Mesodermal cell (in vitro differentiated cells): Measurements from ENCODE around the gene FPR1.

Source experiments
- H3K27ac ChIP-seq: 2 replicates; pipeline ENCODE4 v1.7.0; 2013; ENCODE audit warnings: mild to moderate bottlenecking, low read depth, low read length, moderate library complexity; ENCODE audit not compliant: severe bottlenecking
- H3K36me3 ChIP-seq: 2 replicates; pipeline ENCODE4 v1.7.1; 2013; ENCODE audit warnings: mild to moderate bottlenecking, low read length, moderate library complexity; ENCODE audit not compliant: control insufficient read depth, insufficient read depth
- H3K4me1 ChIP-seq: one replicate; pipeline ENCODE4 v1.7.1; 2013; ENCODE audit warnings: mild to moderate bottlenecking, low read length; ENCODE audit not compliant: insufficient read depth, control insufficient read depth, poor library complexity, severe bottlenecking
- H3K4me3 ChIP-seq: 2 replicates; pipeline ENCODE4 v1.7.0; 2013; ENCODE audit warnings: low read length, control low read depth, mild to moderate bottlenecking; ENCODE audit not compliant: insufficient read depth, poor library complexity, severe bottlenecking; ENCODE audit errors: extremely low read depth
- H3K9me3 ChIP-seq: 2 replicates; pipeline ENCODE4 v1.7.1; 2013; ENCODE audit warnings: mild to moderate bottlenecking, low read length, moderate library complexity; ENCODE audit not compliant: control insufficient read depth
- WGBS, 2 experiments: methylation state at CpG; one replicate each; pipeline ENCODE4 v1.1.5; 2013; ENCODE audit warnings: missing lambda C conversion rate in 2 of 2; ENCODE audit not compliant: insufficient coverage in 2 of 2; 5-methylcytosine and 5-hydroxymethylcytosine counted together

FPR1 gene

GRCh38 chr19:51789061-51789795 is 37.5 kb upstream of the FPR1 start:
- H3K27ac ChIP-seq: no peak overlapping the region
- H3K4me3 ChIP-seq: no peak overlapping the region
- H3K9me3 ChIP-seq: peaks cover 16% of the 10 kb centered on the region
- 72 to 86% methylated on average over 4 to 6 of the region's 6 CpGs for WGBS, 2 experiments
- H3K4me1 ChIP-seq: no peaks in the 10 kb centered on the region
- no peaks in the 10 kb centered on the region for H3K36me3 ChIP-seq

- no CpG with 5 or more reads among the region's 2 CpGs for WGBS, 2 experiments
- H3K36me3 ChIP-seq: no peaks in the 10 kb centered on the region
- H3K9me3 ChIP-seq: peaks cover 11% of the 10 kb centered on the region
- H3K4me1 ChIP-seq: no peaks in the 10 kb centered on the region
- no peak overlapping the region for H3K4me3 ChIP-seq
- H3K27ac ChIP-seq: no peak overlapping the region
These were observed 36.4 kb upstream of the FPR1 start for GRCh38 chr19:51788029-51788428.

GRCh38 chr19:51786646-51787494 is 35.2 kb upstream of the FPR1 start:
- H3K4me1 ChIP-seq: no peaks in the 10 kb centered on the region
- 61 to 77% methylated on average over 2 to 5 of the region's 6 CpGs for WGBS, 2 experiments

GRCh38 chr19:51784922-51785690 is 33.4 kb upstream of the FPR1 start:
- Histone ChIP-seq H3K4me3 (no peak overlapping the region), H3K4me1 (no peaks in the 10 kb centered on the region), H3K27ac (no peak overlapping the region), H3K36me3 (no peaks in the 10 kb centered on the region), H3K9me3 (peaks cover 6% of the 10 kb centered on the region)
- 72 to 90% methylated on average over 4 to 5 of the region's 6 CpGs for WGBS, 2 experiments

More at GRCh38 chr19:51786646-51787494, 35.2 kb upstream of the FPR1 start:
- no peak overlapping the region for H3K27ac ChIP-seq
- H3K9me3 ChIP-seq: peaks cover 7% of the 10 kb centered on the region
- no peak overlapping the region for H3K4me3 ChIP-seq
- H3K36me3 ChIP-seq: no peaks in the 10 kb centered on the region

- no peak overlapping the region for H3K4me3 ChIP-seq
- no peak overlapping the region for H3K27ac ChIP-seq
- H3K4me1 ChIP-seq: no peaks in the 10 kb centered on the region
- H3K9me3 ChIP-seq: peaks cover 6% of the 10 kb centered on the region
- no peaks in the 10 kb centered on the region for H3K36me3 ChIP-seq
- 78 to 81% methylated on average over 2 to 3 of the region's 6 CpGs for WGBS, 2 experiments
These were observed 32.6 kb upstream of the FPR1 start for GRCh38 chr19:51784109-51784785.

GRCh38 chr19:51783372-51783771 is 31.7 kb upstream of the FPR1 start:
- WGBS, 2 experiments: 22 to 25% methylated on average over 3 of the region's 3 CpGs
- no peaks in the 10 kb centered on the region for H3K9me3 ChIP-seq
- no peaks in the 10 kb centered on the region for H3K36me3 ChIP-seq
- no peaks in the 10 kb centered on the region for H3K4me1 ChIP-seq
- H3K4me3 ChIP-seq: no peak overlapping the region
- no peak overlapping the region for H3K27ac ChIP-seq

GRCh38 chr19:51781999-51782398 is 30.3 kb upstream of the FPR1 start:
- no peak overlapping the region for H3K27ac ChIP-seq
- no peak overlapping the region for H3K4me3 ChIP-seq
- WGBS, 2 experiments: 62 to 74% methylated on average over 2 to 3 of the region's 3 CpGs
- H3K4me1 ChIP-seq: no peaks in the 10 kb centered on the region
- H3K36me3 ChIP-seq: no peaks in the 10 kb centered on the region
- H3K9me3 ChIP-seq: no peaks in the 10 kb centered on the region

- WGBS, 2 experiments: no CpG with 5 or more reads among the region's 2 CpGs
- no peaks in the 10 kb centered on the region for H3K36me3 ChIP-seq
These were observed 28.6 kb upstream of the FPR1 start for GRCh38 chr19:51780270-51780669.

GRCh38 chr19:51779703-51780102 is 28.0 kb upstream of the FPR1 start:
- WGBS, 2 experiments: 100% methylated on average over 1 of the region's 2 CpGs; no CpG with 5 or more reads in 1 of the 2 experiments
- H3K27ac ChIP-seq: no peak overlapping the region
- no peaks in the 10 kb centered on the region for H3K9me3 ChIP-seq
- no peaks in the 10 kb centered on the region for H3K36me3 ChIP-seq
- H3K4me3 ChIP-seq: no peak overlapping the region
- H3K4me1 ChIP-seq: no peaks in the 10 kb centered on the region

More at GRCh38 chr19:51780270-51780669, 28.6 kb upstream of the FPR1 start:
- H3K4me1 ChIP-seq: no peaks in the 10 kb centered on the region
- H3K4me3 ChIP-seq: no peak overlapping the region
- no peaks in the 10 kb centered on the region for H3K9me3 ChIP-seq
- no peak overlapping the region for H3K27ac ChIP-seq

- WGBS, 2 experiments: no CpG with 5 or more reads among the region's 1 CpG
- no peaks in the 10 kb centered on the region for H3K4me1 ChIP-seq
- no peaks in the 10 kb centered on the region for H3K9me3 ChIP-seq
- no peaks in the 10 kb centered on the region for H3K36me3 ChIP-seq
- H3K27ac ChIP-seq: no peak overlapping the region
- H3K4me3 ChIP-seq: no peak overlapping the region
These were observed 27.5 kb upstream of the FPR1 start for GRCh38 chr19:51779181-51779580.
